Astrocyte of the cerebellum (primary cell): Measurements from ENCODE around the gene FOXJ3.

Source experiments
- DNase-seq: peaks from one replicate; pipeline ENCODE4 v3.0.0-alpha.2; 2011; ENCODE audit warnings: low read depth
- H3K4me3 ChIP-seq: 2 replicates; pipeline ENCODE4 v1.5.1; 2011; ENCODE audit warnings: mild to moderate bottlenecking, low read depth, low read length, moderate library complexity
- CTCF ChIP-seq: IDR thresholded peaks from 2 replicates; pipeline ENCODE4 v1.5.1; 2012; ENCODE audit warnings: low read length, low read depth, moderate library complexity, mild to moderate bottlenecking; ENCODE audit errors: missing control alignments
- in situ Hi-C: cut with HindIII; loops from 2 replicates; pipeline ENCODE4 v1.10.0; 2017; ENCODE audit warnings: low sequenced_read_pairs

FOXJ3 gene

DNA sequence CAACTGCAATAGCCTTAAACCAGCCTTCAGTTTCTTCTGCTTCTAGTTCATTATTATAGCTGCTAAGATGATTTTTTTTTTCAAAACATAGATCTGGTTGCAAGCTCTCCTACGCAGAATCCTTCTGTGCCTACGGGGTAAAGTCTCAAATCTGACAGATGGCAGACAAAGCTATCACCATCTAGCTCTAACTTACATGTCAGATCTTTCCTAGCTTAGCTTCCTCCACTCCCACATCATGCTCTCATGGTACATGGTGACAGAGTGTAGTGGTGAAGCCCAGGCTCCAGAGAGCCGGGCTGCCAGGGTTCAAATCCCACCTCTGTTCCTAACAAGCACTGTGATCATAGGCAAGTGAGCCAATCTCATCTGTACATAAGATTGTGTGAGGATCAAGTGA, 206.1 kb downstream of the FOXJ3 start:
- TF ChIP-seq CTCF: no peak
- in situ Hi-C loops: no loop called here

GRCh38 chr1:42128499-42128898, 206.5 kb downstream of the FOXJ3 start:
- in situ Hi-C loops: no loop called here
- H3K4me3 ChIP-seq: no peak overlapping the region
- DNase-seq: no peak
- no peak for TF ChIP-seq CTCF

More for the DNA sequence above, 206.1 kb downstream of the FOXJ3 start:
- no peak for DNase-seq
- no peak overlapping the region for H3K4me3 ChIP-seq

DNA sequence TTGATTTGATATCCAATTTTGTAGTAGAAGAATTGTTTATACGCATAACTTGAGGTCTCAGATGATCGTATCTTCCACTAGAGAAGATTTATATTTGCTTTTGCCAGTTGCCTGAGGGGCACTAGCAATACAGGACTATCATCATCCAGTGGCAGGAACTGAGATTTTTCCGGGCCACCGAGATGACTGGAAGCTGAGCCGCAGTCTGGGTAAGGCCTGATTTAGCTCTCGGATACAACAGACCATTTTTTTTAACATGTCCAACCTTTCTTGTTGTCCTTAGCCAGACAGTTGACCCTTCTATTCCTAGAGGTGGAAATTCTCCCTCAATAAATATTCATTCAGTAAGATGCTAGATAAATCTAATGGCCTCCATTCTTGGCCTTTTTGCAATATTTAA, 207.3 kb downstream of the FOXJ3 start:
- in situ Hi-C loops: no loop called here
- no peak for DNase-seq
- no peak for TF ChIP-seq CTCF

More for the DNA sequence above, 207.3 kb downstream of the FOXJ3 start:
- no peak overlapping the region for H3K4me3 ChIP-seq
